ENCODE results near the gene SLC44A4. TPM values are rescaled to one million over a fixed set of nuclear protein-coding genes. Genes with fewer than 3 reads are reported as not detected.

Gene SLC44A4
- total RNA-seq: 2.1 and 3.1 TPM in 2 replicates

DNA sequence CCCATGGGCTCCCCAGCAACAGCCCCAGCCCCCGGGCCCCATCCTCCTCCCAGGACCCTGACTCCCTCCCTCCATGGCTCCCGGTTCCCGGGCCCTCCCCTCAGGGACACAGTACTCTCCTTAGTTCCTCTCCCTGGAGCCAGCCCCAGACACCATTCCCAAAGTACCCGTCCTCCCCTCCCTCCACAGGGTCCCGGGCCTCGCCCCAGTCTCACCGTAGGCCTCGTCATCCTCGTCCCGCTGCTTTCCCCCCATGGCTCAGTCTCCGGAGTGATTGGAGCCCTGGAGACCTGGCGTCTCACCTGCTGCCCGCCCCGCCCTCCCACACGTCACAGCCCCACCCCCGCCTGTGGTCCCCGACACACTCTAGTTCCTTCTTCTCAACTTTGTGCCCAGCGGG lies at the start of gene SLC44A4:
Gene SLC44A4, minus strand, starts transcription at position 272 of the 400 bp plus-strand sequence. Its CDS starts 17 bp downstream, at position 255.

DNA sequence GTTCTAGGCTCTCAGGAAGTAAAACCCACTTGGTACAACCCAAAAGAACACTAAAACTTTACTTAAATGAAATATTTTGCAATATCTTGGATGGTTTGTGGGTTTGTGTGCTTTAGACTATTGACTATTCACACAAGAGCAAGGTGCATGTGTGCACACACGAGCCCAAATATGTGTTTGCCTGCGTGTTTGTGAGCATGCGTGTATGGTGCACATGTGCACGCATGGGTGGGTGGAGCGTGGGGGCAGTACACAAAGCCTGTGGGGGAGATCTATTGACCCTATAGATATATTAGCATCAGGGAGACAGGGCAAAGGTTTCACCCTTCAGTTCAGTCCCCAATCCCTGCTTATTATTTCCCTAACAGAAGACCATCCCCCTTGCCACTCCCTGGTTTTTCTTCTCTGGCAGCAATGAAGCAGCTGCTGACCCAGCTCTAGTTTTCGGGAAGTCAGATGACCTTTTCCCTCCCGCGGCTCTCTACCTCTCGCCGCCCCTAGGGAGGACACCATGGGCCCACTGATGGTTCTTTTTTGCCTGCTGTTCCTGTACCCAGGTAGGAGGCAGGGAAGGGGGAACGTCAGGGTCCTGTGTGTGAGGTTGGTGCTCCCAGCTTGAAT lies 48.6 kb upstream of the SLC44A4 start, which contains the start of gene C2:
Gene C2, plus strand, starts transcription at position 476 of the 621 bp plus-strand sequence. Its CDS starts 36 bp downstream, at position 512.

GRCh38 chr6:31901953-31902643 lies 23.3 kb upstream of the SLC44A4 start, which contains the start of gene ZBTB12:
Gene ZBTB12, minus strand, starts transcription at chr6:31902086. Its CDS starts 781 bp downstream, at chr6:31901305.

GRCh38 chr6:31897612-31898382 lies 19.0 kb upstream of the SLC44A4 start, which contains the start of gene EHMT2:
Gene EHMT2, minus strand, starts transcription at chr6:31897698. Its CDS starts 21 bp downstream, at chr6:31897677.

DNA sequence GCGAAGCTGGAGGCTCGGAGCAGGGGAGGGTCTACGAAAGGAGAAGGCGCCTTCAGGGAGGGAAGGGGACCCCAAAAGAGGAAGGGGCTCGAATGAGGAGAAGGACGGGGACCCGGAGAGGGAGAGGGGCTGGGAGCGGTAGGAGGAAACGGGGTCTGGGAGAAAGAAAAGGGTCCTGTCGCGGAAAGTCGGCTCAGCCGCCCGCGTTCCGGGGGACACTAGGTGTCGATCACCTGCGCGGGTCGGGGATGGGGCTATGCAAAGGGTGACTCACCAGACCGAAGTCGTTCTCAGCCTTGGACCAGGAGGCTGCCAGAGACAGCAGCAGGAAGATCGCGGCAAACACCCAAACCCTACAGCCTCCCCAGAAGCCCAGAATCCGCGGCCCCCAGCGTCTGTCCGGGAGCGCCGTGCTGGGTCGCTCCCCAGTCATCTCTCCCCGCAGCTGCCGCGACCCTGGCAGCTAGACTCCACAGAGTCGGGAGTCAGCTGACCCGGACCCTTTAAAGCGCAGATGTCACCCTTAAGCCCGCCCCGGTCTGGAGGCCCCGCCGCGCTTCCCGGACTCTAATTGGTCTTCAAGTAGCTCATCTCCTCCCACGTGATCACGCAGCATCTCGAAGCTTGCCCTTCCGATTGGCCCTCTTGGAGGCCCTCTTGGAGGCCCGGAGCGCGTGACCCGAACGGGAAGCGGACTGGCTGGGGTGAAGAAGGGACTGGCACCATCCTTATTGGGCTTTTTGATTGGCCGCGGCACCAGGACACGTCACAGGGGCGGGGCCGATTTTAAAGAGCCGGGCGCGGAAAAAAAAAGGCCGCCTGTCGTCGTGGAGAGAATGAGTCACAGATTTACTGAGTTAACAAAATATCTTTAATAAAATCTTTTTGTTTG lies 16.2 kb downstream of the SLC44A4 start, which contains the start of gene NEU1:
Gene NEU1, minus strand, starts transcription at position 478 of the 892 bp plus-strand sequence. Its CDS starts 45 bp downstream, at position 433.

GRCh38 chr6:31827286-31828079 lies 51.3 kb downstream of the SLC44A4 start, which contains the start of gene HSPA1B:
Gene HSPA1B, plus strand, starts transcription at chr6:31827738. Its CDS starts 213 bp downstream, at chr6:31827951.

DNA sequence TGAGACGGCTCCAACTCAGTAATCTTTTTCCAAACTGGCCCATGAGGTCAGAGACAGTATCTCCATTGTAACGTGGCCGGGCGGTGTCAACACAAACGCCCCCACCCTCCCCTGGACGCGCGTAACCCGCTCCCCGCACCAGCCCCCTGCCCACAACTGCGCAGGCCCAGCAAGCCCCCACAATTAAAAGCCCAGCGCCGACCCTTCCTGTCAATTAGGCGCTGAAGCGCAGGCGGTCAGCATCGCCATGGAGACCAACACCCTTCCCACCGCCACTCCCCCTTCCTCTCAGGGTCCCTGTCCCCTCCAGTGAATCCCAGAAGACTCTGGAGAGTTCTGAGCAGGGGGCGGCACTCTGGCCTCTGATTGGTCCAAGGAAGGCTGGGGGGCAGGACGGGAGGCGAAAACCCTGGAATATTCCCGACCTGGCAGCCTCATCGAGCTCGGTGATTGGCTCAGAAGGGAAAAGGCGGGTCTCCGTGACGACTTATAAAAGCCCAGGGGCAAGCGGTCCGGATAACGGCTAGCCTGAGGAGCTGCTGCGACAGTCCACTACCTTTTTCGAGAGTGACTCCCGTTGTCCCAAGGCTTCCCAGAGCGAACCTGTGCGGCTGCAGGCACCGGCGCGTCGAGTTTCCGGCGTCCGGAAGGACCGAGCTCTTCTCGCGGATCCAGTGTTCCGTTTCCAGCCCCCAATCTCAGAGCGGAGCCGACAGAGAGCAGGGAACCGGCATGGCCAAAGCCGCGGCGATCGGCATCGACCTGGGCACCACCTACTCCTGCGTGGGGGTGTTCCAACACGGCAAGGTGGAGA lies 63.6 kb downstream of the SLC44A4 start, which contains the start of the genes HSPA1A and HSPA1L:
Gene HSPA1A, plus strand, starts transcription at position 519 of the 814 bp plus-strand sequence. Its CDS starts 214 bp downstream, at position 733.
Gene HSPA1L, minus strand, starts transcription at position 259 of the 814 bp plus-strand sequence. CDS start 3,311 bp downstream, outside the sequence.

Other genes with a start within 250 kb of the SLC44A4 start
- 120 and 174 TPM in 2 replicates for gene BAG6, start 226.3 kb downstream of the SLC44A4 start, total RNA-seq
- gene APOM, start 223.1 kb downstream of the SLC44A4 start, total RNA-seq: 0.28 and 0.34 TPM in 2 replicates
- gene C6orf47, start 218.2 kb downstream of the SLC44A4 start, total RNA-seq: 24.7 and 37.6 TPM in 2 replicates
- gene GPANK1, start 214.0 kb downstream of the SLC44A4 start, total RNA-seq: 9.4 and 20.2 TPM in 2 replicates
- 48.2 and 76.9 TPM in 2 replicates for gene CSNK2B, start 212.9 kb downstream of the SLC44A4 start, total RNA-seq
- gene LY6G5B, start 209.0 kb downstream of the SLC44A4 start, total RNA-seq: 0.68 and 3.3 TPM in 2 replicates
- gene LY6G5C, start 197.9 kb downstream of the SLC44A4 start, total RNA-seq: 0.07 TPM in 1 of 2 replicates, not detected in the other
- 30.8 and 46.5 TPM in 2 replicates for gene ABHD16A, start 175.7 kb downstream of the SLC44A4 start, total RNA-seq
- gene LY6G6F, start 172.1 kb downstream of the SLC44A4 start, total RNA-seq: not detected in 2 replicates
- gene LY6G6D, start 163.6 kb downstream of the SLC44A4 start, total RNA-seq: not detected in 2 replicates
- under 0.01 TPM in 1 of 2 replicates, not detected in the other for gene LY6G6C, start 157.3 kb downstream of the SLC44A4 start, total RNA-seq
- gene MPIG6B, start 155.6 kb downstream of the SLC44A4 start, total RNA-seq: not detected in 2 replicates
- gene DDAH2, start 149.7 kb downstream of the SLC44A4 start, total RNA-seq: 16.2 and 19.8 TPM in 2 replicates
- gene CLIC1, start 142.5 kb downstream of the SLC44A4 start, total RNA-seq: 269 and 558 TPM in 2 replicates
- gene MSH5, start 139.0 kb downstream of the SLC44A4 start, total RNA-seq: 3.4 and 3.5 TPM in 2 replicates
- gene SAPCD1, start 116.3 kb downstream of the SLC44A4 start, total RNA-seq: 0.57 TPM in 1 of 2 replicates, not detected in the other
- 0.34 and 1.00 TPM in 2 replicates for gene VWA7, start 101.7 kb downstream of the SLC44A4 start, total RNA-seq
- 61.2 and 98.7 TPM in 2 replicates for gene VARS1, start 83.2 kb downstream of the SLC44A4 start, total RNA-seq
- gene LSM2, start 72.0 kb downstream of the SLC44A4 start, total RNA-seq: 14.4 and 35.5 TPM in 2 replicates
- gene HSPA1L, start 63.7 kb downstream of the SLC44A4 start, total RNA-seq: 1.0 and 1.1 TPM in 2 replicates
- gene HSPA1A, start 63.5 kb downstream of the SLC44A4 start, total RNA-seq: 29.7 and 211 TPM in 2 replicates
- gene HSPA1B, start 51.3 kb downstream of the SLC44A4 start, total RNA-seq: 81.7 and 305 TPM in 2 replicates
- 64.1 and 103 TPM in 2 replicates for gene NEU1, start 16.2 kb downstream of the SLC44A4 start, total RNA-seq
- 13.7 and 47.4 TPM in 2 replicates for gene EHMT2, start 18.7 kb upstream of the SLC44A4 start, total RNA-seq
- 1.4 and 4.1 TPM in 2 replicates for gene ZBTB12, start 23.1 kb upstream of the SLC44A4 start, total RNA-seq
- gene C2, start 48.7 kb upstream of the SLC44A4 start, total RNA-seq: 0.71 and 1.0 TPM in 2 replicates
- 1.7 and 11.2 TPM in 2 replicates for gene CFB, start 67.1 kb upstream of the SLC44A4 start, total RNA-seq
- gene NELFE, start 80.0 kb upstream of the SLC44A4 start, total RNA-seq: 109 and 155 TPM in 2 replicates
- gene SKIC2, start 80.2 kb upstream of the SLC44A4 start, total RNA-seq: 49.6 and 62.5 TPM in 2 replicates
- 10.0 and 10.9 TPM in 2 replicates for gene DXO, start 93.1 kb upstream of the SLC44A4 start, total RNA-seq
- gene C4A, start 103.1 kb upstream of the SLC44A4 start, total RNA-seq: 1.3 and 1.4 TPM in 2 replicates
- gene C4B, start 135.8 kb upstream of the SLC44A4 start, total RNA-seq: 2.1 TPM in 2 replicates
- 0.28 TPM in 1 of 2 replicates, not detected in the other for gene CYP21A2, start 159.4 kb upstream of the SLC44A4 start, total RNA-seq
- gene TNXB, start 230.3 kb upstream of the SLC44A4 start, total RNA-seq: 1.0 and 2.1 TPM in 2 replicates
- gene ATF6B, start 249.2 kb upstream of the SLC44A4 start, total RNA-seq: 11.6 and 20.2 TPM in 2 replicates

Measured in nasal cavity respiratory epithelium epithelial cell of viscerocranial mucosa (primary cell).